Measurements from ENCODE around the gene NUTM1.

DNA sequence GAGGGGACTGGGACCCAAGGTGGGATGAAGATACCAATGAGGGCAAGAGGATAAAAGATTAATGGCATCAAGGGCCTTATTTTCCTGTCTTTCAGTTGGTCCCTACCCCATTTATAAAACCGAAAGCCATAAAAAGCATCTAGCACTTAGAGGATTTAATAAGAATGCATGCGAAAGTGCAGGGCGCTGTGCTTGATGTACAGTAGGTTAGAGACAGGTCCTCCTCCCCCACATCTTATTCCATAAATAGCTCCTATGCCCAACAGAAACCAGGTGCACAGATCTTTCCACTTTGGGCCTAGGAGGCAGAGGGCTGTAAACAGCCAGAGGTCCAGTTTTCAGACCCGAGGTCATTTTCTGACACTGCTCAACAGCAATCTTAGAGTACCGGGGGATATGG, 22.7 kb downstream of the NUTM1 start:
- TF ChIP-seq, protein P1, sequence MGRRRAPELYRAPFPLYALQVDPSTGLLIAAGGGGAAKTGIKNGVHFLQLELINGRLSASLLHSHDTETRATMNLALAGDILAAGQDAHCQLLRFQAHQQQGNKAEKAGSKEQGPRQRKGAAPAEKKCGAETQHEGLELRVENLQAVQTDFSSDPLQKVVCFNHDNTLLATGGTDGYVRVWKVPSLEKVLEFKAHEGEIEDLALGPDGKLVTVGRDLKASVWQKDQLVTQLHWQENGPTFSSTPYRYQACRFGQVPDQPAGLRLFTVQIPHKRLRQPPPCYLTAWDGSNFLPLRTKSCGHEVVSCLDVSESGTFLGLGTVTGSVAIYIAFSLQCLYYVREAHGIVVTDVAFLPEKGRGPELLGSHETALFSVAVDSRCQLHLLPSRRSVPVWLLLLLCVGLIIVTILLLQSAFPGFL (CRISPR knock-in tag; IDR thresholded peaks at IDR 0.05; ENCODE audit: borderline replicate concordance), result no peak
- TF ChIP-seq, protein P2, sequence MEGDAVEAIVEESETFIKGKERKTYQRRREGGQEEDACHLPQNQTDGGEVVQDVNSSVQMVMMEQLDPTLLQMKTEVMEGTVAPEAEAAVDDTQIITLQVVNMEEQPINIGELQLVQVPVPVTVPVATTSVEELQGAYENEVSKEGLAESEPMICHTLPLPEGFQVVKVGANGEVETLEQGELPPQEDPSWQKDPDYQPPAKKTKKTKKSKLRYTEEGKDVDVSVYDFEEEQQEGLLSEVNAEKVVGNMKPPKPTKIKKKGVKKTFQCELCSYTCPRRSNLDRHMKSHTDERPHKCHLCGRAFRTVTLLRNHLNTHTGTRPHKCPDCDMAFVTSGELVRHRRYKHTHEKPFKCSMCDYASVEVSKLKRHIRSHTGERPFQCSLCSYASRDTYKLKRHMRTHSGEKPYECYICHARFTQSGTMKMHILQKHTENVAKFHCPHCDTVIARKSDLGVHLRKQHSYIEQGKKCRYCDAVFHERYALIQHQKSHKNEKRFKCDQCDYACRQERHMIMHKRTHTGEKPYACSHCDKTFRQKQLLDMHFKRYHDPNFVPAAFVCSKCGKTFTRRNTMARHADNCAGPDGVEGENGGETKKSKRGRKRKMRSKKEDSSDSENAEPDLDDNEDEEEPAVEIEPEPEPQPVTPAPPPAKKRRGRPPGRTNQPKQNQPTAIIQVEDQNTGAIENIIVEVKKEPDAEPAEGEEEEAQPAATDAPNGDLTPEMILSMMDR (IDR thresholded peaks at IDR 0.05), result no peak
- TF ChIP-seq, protein P3, sequence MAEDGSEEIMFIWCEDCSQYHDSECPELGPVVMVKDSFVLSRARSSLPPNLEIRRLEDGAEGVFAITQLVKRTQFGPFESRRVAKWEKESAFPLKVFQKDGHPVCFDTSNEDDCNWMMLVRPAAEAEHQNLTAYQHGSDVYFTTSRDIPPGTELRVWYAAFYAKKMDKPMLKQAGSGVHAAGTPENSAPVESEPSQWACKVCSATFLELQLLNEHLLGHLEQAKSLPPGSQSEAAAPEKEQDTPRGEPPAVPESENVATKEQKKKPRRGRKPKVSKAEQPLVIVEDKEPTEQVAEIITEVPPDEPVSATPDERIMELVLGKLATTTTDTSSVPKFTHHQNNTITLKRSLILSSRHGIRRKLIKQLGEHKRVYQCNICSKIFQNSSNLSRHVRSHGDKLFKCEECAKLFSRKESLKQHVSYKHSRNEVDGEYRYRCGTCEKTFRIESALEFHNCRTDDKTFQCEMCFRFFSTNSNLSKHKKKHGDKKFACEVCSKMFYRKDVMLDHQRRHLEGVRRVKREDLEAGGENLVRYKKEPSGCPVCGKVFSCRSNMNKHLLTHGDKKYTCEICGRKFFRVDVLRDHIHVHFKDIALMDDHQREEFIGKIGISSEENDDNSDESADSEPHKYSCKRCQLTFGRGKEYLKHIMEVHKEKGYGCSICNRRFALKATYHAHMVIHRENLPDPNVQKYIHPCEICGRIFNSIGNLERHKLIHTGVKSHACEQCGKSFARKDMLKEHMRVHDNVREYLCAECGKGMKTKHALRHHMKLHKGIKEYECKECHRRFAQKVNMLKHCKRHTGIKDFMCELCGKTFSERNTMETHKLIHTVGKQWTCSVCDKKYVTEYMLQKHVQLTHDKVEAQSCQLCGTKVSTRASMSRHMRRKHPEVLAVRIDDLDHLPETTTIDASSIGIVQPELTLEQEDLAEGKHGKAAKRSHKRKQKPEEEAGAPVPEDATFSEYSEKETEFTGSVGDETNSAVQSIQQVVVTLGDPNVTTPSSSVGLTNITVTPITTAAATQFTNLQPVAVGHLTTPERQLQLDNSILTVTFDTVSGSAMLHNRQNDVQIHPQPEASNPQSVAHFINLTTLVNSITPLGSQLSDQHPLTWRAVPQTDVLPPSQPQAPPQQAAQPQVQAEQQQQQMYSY (CRISPR knock-in tag; IDR thresholded peaks at IDR 0.05), result no peak
- TF ChIP-seq, protein P4, sequence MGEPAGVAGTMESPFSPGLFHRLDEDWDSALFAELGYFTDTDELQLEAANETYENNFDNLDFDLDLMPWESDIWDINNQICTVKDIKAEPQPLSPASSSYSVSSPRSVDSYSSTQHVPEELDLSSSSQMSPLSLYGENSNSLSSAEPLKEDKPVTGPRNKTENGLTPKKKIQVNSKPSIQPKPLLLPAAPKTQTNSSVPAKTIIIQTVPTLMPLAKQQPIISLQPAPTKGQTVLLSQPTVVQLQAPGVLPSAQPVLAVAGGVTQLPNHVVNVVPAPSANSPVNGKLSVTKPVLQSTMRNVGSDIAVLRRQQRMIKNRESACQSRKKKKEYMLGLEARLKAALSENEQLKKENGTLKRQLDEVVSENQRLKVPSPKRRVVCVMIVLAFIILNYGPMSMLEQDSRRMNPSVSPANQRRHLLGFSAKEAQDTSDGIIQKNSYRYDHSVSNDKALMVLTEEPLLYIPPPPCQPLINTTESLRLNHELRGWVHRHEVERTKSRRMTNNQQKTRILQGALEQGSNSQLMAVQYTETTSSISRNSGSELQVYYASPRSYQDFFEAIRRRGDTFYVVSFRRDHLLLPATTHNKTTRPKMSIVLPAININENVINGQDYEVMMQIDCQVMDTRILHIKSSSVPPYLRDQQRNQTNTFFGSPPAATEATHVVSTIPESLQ (CRISPR knock-in tag; IDR thresholded peaks at IDR 0.05), result no peak
- no peak for TF ChIP-seq MYBL2 (CRISPR knock-in tag; IDR thresholded peaks at IDR 0.05)
- no peak for TF ChIP-seq ZNF396 (CRISPR knock-in tag; IDR thresholded peaks at IDR 0.05; ENCODE audit: borderline replicate concordance)
- TF ChIP-seq TEAD1 (CRISPR knock-in tag; IDR thresholded peaks at IDR 0.05), result no peak
- TF ChIP-seq FOXK1 (CRISPR knock-in tag; IDR thresholded peaks at IDR 0.05), result no peak
- TF ChIP-seq CREB1 (CRISPR knock-in tag; IDR thresholded peaks at IDR 0.05), result no peak
- no peak for TF ChIP-seq ELF4 (CRISPR knock-in tag; IDR thresholded peaks at IDR 0.05; ENCODE audit: low read depth)
